Fibroblast of lung (primary cell): ENCODE measurements around the gene MFN2. TPM values are rescaled to one million over a fixed set of nuclear protein-coding genes. Genes with fewer than 3 reads are reported as not detected.

Source experiments
- DNase-seq, 2 donors: peaks; one replicate each; pipeline versions ENCODE4 v3.0.0 to v3.0.0-alpha.2; 2010; ENCODE audit warnings: low read depth in 2 of 2
- H2AFZ ChIP-seq: 2 replicates; pipeline ENCODE4 v1.5.1; 2012; ENCODE audit warnings: low read length, control low read depth, inconsistent platforms
- H3K27ac ChIP-seq: 2 replicates; pipeline ENCODE4 v1.5.1; 2011; ENCODE audit warnings: low read length, control low read depth; ENCODE audit not compliant: insufficient read depth
- H3K27me3 ChIP-seq: 2 replicates; pipeline ENCODE4 v1.5.1; 2011; ENCODE audit warnings: mild to moderate bottlenecking, low read length; ENCODE audit not compliant: control insufficient read depth, insufficient read depth
- H3K36me3 ChIP-seq: 2 replicates; pipeline ENCODE4 v1.5.1; 2011; ENCODE audit warnings: low read length; ENCODE audit not compliant: control insufficient read depth, insufficient read depth
- H3K4me1 ChIP-seq: 2 replicates; pipeline ENCODE4 v1.5.1; 2011; ENCODE audit warnings: low read length; ENCODE audit not compliant: control insufficient read depth, insufficient read depth; ENCODE audit errors: extremely low read depth
- H3K4me2 ChIP-seq: 2 replicates; pipeline ENCODE4 v1.5.1; 2011; ENCODE audit warnings: low read length, control low read depth; ENCODE audit not compliant: insufficient read depth; ENCODE audit errors: extremely low read depth
- H3K4me3 ChIP-seq, 4 experiments: fragments of 200-600 bp in 1 of 4; sonication (generic) in 1 of 4; replicated peaks in 1 of 4; 2 replicates each; pipeline ENCODE4 v1.5.1; 2011 to 2016; ENCODE audit warnings: low read length in 4 of 4, low read depth in 3 of 4, mild to moderate bottlenecking in 3 of 4, control low read depth in 2 of 4, inconsistent platforms in 1 of 4, mixed read lengths in 1 of 4; ENCODE audit not compliant: insufficient read depth in 1 of 4; ENCODE audit errors: control extremely low read depth in 1 of 4
- H3K79me2 ChIP-seq: 2 replicates; pipeline ENCODE4 v1.5.1; 2012; ENCODE audit warnings: mild to moderate bottlenecking, low read length, inconsistent platforms; ENCODE audit not compliant: control insufficient read depth, insufficient read depth
- H3K9ac ChIP-seq: 2 replicates; pipeline ENCODE4 v1.5.1; 2011; ENCODE audit warnings: mild to moderate bottlenecking, low read length, control low read depth; ENCODE audit not compliant: insufficient read depth
- H3K9me3 ChIP-seq: 2 replicates; pipeline ENCODE4 v1.5.1; 2012; ENCODE audit warnings: low read depth, low read length; ENCODE audit not compliant: control insufficient read depth, insufficient read depth
- H4K20me1 ChIP-seq: 2 replicates; pipeline ENCODE4 v1.5.1; 2011; ENCODE audit warnings: low read length; ENCODE audit not compliant: control insufficient read depth, insufficient read depth; ENCODE audit errors: extremely low read depth
- CTCF ChIP-seq, 2 donors: IDR thresholded peaks in 1 of 2; conservative IDR thresholded peaks in 1 of 2; 1 replicate in 1 of 2; 2 replicates in 1 of 2; pipeline ENCODE4 v1.5.1; 2011 to 2012; ENCODE audit warnings: low read length in 2 of 2, control low read depth in 1 of 2, inconsistent platforms in 1 of 2, low read depth in 1 of 2, mild to moderate bottlenecking in 1 of 2
- EZH2 ChIP-seq: IDR thresholded peaks from 2 replicates; pipeline ENCODE4 v1.5.1; 2012; ENCODE audit warnings: low read length, control low read depth, mild to moderate bottlenecking; ENCODE audit errors: missing control alignments
- polyA plus RNA-seq, 2 donors: library from polyadenylated mRNA; depleted of rRNA in 1 of 2; stranded (reverse) in 1 of 2; unstranded in 1 of 2; fragments of >200 nt; gene quantifications; 2 replicates each; pipeline ENCODE4 v1.2.1, GENCODE V29; 2011 to 2012; ENCODE audit warnings: missing spikeins in 1 of 2
- total RNA-seq: library from RNA; depleted of rRNA; stranded (reverse); fragments of >200 nt; gene quantifications from 2 replicates; pipeline ENCODE4 v1.2.1, GENCODE V29; 2014

MFN2 gene
- total and polyA plus RNA-seq, 2 donors (not counting 1 experiment from before 2014, with no cell fraction given): 50.6 to 52.5 TPM

GRCh38 chr1:12057382-12057781 is 77.1 kb downstream of the MFN2 start:
- H3K27ac ChIP-seq: no peak overlapping the region
- no peak overlapping the region for H3K9ac ChIP-seq
- no peaks in the 10 kb centered on the region for H3K9me3 ChIP-seq
- no peak overlapping the region for H3K4me3 ChIP-seq
- no peak for TF ChIP-seq EZH2
- H3K4me2 ChIP-seq: no peak overlapping the region
- H3K27me3 ChIP-seq: no peaks in the 10 kb centered on the region
- H3K79me2 ChIP-seq: no peaks in the 10 kb centered on the region
- no peaks in the 10 kb centered on the region for H4K20me1 ChIP-seq
- peaks cover under 1% of the 10 kb centered on the region for H3K4me1 ChIP-seq
- no peaks in the 10 kb centered on the region for H3K36me3 ChIP-seq
- no peak for DNase-seq
- H2AFZ ChIP-seq: no peak overlapping the region

DNA sequence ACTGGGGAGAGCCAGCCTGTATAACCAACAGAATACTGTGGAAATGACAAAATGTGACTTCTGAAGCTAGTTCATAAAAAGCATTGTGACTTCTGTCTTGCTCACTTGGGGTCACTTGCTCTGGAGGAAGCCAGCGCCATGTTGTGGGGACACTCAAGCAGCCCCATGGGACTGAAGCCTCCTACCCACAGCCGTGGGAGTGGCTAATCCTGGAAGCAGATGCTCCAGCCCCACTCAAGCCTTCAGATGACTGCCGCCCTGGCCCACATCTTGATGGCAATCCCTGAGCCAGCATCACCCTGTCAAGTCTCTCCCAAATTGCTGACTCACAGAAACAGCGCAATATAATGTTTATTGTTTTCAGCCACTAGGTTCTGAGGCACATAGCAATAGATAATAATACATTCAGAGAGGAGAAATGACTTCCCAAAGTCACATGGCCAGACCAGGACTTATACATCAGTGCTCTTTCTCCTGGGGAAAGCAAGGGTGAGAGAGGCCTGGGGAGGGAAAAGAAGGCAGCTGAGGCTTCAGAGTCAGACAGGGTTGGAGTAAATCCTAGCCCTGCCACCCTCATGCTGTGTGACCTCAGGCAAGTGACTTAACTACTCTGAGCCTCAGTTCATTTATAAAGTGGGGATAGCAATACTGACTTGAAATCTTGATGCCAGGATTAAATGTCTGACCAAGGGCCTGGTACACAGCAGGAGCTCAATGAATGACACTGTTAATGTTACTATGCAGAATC is 77.9 kb downstream of the MFN2 start:
- TF ChIP-seq CTCF (conservative IDR thresholded peaks at IDR 0.05 in 1 of 2, IDR thresholded peaks at IDR 0.05 in 1 of 2; ENCODE audit: low read depth in 1 of 2, low read length in 2 of 2) (no peak), EZH2 (no peak)

GRCh38 chr1:12059226-12059625 is 79.0 kb downstream of the MFN2 start:
- no peaks in the 10 kb centered on the region for H3K79me2 ChIP-seq
- no peak overlapping the region for H3K27ac ChIP-seq
- no peak for DNase-seq
- no peaks in the 10 kb centered on the region for H3K9me3 ChIP-seq
- H2AFZ ChIP-seq: no peak overlapping the region
- H3K4me2 ChIP-seq: no peak overlapping the region
- H3K27me3 ChIP-seq: peaks cover 17% of the 10 kb centered on the region
- H3K9ac ChIP-seq: no peak overlapping the region
- no peaks in the 10 kb centered on the region for H3K36me3 ChIP-seq
- H3K4me1 ChIP-seq: peaks cover 2% of the 10 kb centered on the region
- H3K4me3 ChIP-seq: no peak overlapping the region
- H4K20me1 ChIP-seq: no peaks in the 10 kb centered on the region
- no peak for TF ChIP-seq EZH2
- TF ChIP-seq CTCF (conservative IDR thresholded peaks at IDR 0.05 in 1 of 2, IDR thresholded peaks at IDR 0.05 in 1 of 2; ENCODE audit: low read depth in 1 of 2, low read length in 2 of 2): no peak

More for the DNA sequence above, 77.9 kb downstream of the MFN2 start:
- Histone ChIP-seq H3K4me3 (no peak overlapping the region), H3K9ac (no peak overlapping the region), H3K27me3 (peaks cover 5% of the 10 kb centered on the region), H3K79me2 (no peaks in the 10 kb centered on the region), H3K4me2 (no peak overlapping the region), H3K4me1 (no peaks in the 10 kb centered on the region), H4K20me1 (no peaks in the 10 kb centered on the region), H2AFZ (no peak overlapping the region), H3K36me3 (no peaks in the 10 kb centered on the region), H3K27ac (no peak overlapping the region), H3K9me3 (no peaks in the 10 kb centered on the region)
- DNase-seq: no peak
